Measurements from ENCODE around the gene RPS16.

GRCh38 chr19:39415111-39416046, 20.4 kb downstream of the RPS16 start:
- TF ChIP-seq CTCF (IDR thresholded peaks at IDR 0.05) (no peak), POLR2A (IDR thresholded peaks at IDR 0.05) (no peak)

Measured in right lobe of liver (tissue), 4 donors.